ENCODE results near the gene CHTF18. TPM values are rescaled to one million over a fixed set of nuclear protein-coding genes. Genes with fewer than 3 reads are reported as not detected.
"Not testable (repeated sequence)": the region's sequence is repeated elsewhere in the genome, so short reads cannot be mapped to it uniquely, and the experiment has no call there.

CHTF18 gene
- total RNA-seq, 4 donors from 2014 or later = 2.0 to 8.8 (median 3.4) TPM

- TF ChIP-seq EP300 (IDR thresholded peaks at IDR 0.05) (no peak), POLR2AphosphoS5 (IDR thresholded peaks at IDR 0.05) (no peak), POLR2A (IDR thresholded peaks at IDR 0.05; ENCODE audit: low read depth) (no peak)
- TF ChIP-seq, protein P1, sequence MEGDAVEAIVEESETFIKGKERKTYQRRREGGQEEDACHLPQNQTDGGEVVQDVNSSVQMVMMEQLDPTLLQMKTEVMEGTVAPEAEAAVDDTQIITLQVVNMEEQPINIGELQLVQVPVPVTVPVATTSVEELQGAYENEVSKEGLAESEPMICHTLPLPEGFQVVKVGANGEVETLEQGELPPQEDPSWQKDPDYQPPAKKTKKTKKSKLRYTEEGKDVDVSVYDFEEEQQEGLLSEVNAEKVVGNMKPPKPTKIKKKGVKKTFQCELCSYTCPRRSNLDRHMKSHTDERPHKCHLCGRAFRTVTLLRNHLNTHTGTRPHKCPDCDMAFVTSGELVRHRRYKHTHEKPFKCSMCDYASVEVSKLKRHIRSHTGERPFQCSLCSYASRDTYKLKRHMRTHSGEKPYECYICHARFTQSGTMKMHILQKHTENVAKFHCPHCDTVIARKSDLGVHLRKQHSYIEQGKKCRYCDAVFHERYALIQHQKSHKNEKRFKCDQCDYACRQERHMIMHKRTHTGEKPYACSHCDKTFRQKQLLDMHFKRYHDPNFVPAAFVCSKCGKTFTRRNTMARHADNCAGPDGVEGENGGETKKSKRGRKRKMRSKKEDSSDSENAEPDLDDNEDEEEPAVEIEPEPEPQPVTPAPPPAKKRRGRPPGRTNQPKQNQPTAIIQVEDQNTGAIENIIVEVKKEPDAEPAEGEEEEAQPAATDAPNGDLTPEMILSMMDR (IDR thresholded peaks at IDR 0.05) = no peak
- no peak overlapping the region for H3K4me3 ChIP-seq
- H3K9me3 ChIP-seq = no peaks in the 10 kb centered on the region
- peaks cover 3 to 15% (median 4%) of the 10 kb centered on the region in 4 donors for H3K4me1 ChIP-seq
- peaks cover 0 to 100% (median 28%) of the 10 kb centered on the region in 4 donors for H3K27me3 ChIP-seq
- no peak overlapping the region for H3K27ac ChIP-seq (replicated peaks in 1 of 4)
- intact Hi-C loops (cut with DNase I) = no loop called here
- H3K36me3 ChIP-seq = no peaks in the 10 kb centered on the region
- DNase-seq (ENCODE audit: extremely low spot score) = no peak
- WGBS = 68% methylated on average over 2 of the region's 2 CpGs
These were observed 30.2 kb downstream of the CHTF18 start for GRCh38 chr16:818592-818991.

DNA sequence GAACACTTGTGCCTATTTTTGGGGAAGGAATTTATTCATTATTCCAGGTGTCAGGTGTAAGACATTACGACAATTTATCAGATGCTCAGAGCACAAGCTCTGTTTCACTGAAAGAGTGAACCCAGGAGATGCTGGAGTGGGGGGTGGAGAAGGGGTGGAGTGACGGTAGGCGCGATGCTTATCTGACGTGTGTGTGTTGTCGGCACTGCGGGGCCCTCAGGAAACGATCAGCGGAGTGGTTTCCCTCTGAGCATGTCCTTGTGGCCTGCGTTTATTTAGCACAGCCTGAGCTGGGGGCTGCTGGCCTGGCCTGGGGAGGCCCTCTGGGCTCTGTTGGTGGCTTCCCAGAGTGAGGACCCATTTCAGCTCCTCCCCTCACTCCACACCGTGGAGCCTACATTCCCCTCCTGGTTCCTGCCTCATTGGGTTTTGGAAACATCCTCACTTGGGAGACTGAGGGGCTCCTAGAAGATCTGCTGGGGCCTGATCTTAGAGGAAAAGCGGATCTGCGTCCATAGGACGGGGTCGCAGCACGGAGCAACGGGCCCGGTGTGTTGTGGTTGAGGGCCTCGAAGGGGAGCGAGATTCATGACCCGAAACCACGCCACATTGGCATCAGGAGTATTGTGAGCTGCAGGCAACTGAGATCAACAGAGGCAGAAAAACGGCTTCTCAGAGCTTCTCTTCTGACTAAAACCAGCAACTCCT lies 31.1 kb downstream of the CHTF18 start:
- Histone ChIP-seq H3K36me3 (no peaks in the 10 kb centered on the region), H3K4me1 (peaks cover 0 to 10% (median 0%) of the 10 kb centered on the region in 4 donors), H3K9me3 (no peaks in the 10 kb centered on the region), H3K27ac (replicated peaks in 1 of 4) (no peak overlapping the region), H3K27me3 (peaks cover 0 to 100% (median 20%) of the 10 kb centered on the region in 4 donors), H3K4me3 (no peak overlapping the region)
- WGBS = 62% methylated on average over 23 of the region's 23 CpGs
- no peak for TF ChIP-seq EP300 (IDR thresholded peaks at IDR 0.05)
- TF ChIP-seq POLR2A (IDR thresholded peaks at IDR 0.05; ENCODE audit: low read depth) = no peak
- no peak for TF ChIP-seq POLR2AphosphoS5 (IDR thresholded peaks at IDR 0.05)
- TF ChIP-seq, protein P1 (IDR thresholded peaks at IDR 0.05) = no peak
- DNase-seq (ENCODE audit: extremely low spot score) = no peak
- intact Hi-C loops (cut with DNase I) = no loop called here

GRCh38 chr16:820044-820408 lies 31.6 kb downstream of the CHTF18 start:
- intact Hi-C loops (cut with DNase I); H3K9me3 ChIP-seq; H3K4me3 ChIP-seq; DNase-seq (ENCODE audit: extremely low spot score); H3K27ac ChIP-seq (replicated peaks in 1 of 4); H3K36me3 ChIP-seq: not testable (repeated sequence)
- peaks cover 0 to 100% (median 18%) of the 10 kb centered on the region in 4 donors for H3K27me3 ChIP-seq
- peaks cover under 1 to 16% (median 4%) of the 10 kb centered on the region in 4 donors for H3K4me1 ChIP-seq
- WGBS = 64% methylated on average over 10 of the region's 10 CpGs

DNA sequence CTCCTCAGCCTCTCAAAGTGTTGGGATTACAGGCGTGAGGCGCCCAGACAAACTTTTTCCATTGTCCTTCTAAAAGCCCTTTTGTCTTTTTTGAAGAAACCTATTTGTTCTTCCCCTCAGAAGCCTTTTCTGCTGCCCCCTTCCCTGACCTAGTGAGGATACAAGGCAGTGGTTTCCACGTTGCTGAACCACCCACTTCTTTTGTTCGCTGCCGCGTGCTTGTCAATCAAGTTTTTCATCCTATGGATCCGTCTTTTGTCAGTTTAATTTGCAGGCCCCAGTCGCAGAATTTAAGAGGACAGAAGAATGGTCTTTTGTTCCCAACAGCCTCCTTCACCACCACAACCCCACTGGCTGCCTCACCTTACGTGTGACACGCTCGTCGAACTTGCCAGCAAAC lies 32.3 kb downstream of the CHTF18 start:
- Histone ChIP-seq H3K4me1 (peaks cover 3 to 23% (median 11%) of the 10 kb centered on the region in 4 donors), H3K27me3 (peaks cover 0 to 99% (median 15%) of the 10 kb centered on the region in 4 donors), H3K4me3 (no peak overlapping the region), H3K36me3 (no peaks in the 10 kb centered on the region), H3K27ac (replicated peaks in 1 of 4) (no peak overlapping the region), H3K9me3 (no peaks in the 10 kb centered on the region)
- intact Hi-C loops (cut with DNase I) = no loop called here
- 85% methylated on average over 12 of the region's 12 CpGs for WGBS
- DNase-seq (ENCODE audit: extremely low spot score) = no peak
- TF ChIP-seq POLR2A (IDR thresholded peaks at IDR 0.05; ENCODE audit: low read depth) = no peak
- no peak for TF ChIP-seq EP300 (IDR thresholded peaks at IDR 0.05)
- TF ChIP-seq, protein P1 (IDR thresholded peaks at IDR 0.05) = no peak
- TF ChIP-seq POLR2AphosphoS5 (IDR thresholded peaks at IDR 0.05) = no peak

DNA sequence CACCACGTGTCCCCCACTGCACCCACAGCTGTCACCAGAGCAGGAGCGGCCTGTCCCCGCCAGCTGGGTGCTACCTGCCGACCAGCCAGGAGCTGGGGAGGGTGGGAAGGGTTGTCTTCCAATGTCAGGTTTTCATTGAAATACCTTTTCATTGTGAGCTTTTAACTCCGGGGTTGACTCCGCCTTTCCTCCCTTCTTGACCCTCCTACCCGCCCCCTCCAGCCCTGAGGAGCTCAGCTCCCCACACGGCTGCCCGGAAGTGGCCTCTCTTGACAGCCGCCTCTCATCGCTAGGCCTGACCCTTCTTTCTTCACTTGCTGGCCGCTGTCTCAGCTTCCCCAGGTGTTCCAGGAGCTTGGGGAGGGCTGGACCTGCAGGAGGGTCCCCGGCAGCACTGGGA lies 33.3 kb downstream of the CHTF18 start:
- Histone ChIP-seq H3K4me3 (no peak overlapping the region), H3K36me3 (no peaks in the 10 kb centered on the region), H3K9me3 (no peaks in the 10 kb centered on the region), H3K4me1 (peaks cover 3 to 24% (median 12%) of the 10 kb centered on the region in 4 donors), H3K27ac (replicated peaks in 1 of 4) (no peak overlapping the region), H3K27me3 (peaks cover 0 to 95% (median 12%) of the 10 kb centered on the region in 4 donors)
- 69% methylated on average over 12 of the region's 13 CpGs for WGBS
- TF ChIP-seq POLR2AphosphoS5 (IDR thresholded peaks at IDR 0.05) (no peak), POLR2A (IDR thresholded peaks at IDR 0.05; ENCODE audit: low read depth) (no peak), EP300 (IDR thresholded peaks at IDR 0.05) (no peak)
- TF ChIP-seq, protein P1 (IDR thresholded peaks at IDR 0.05) = no peak
- intact Hi-C loops (cut with DNase I) = no loop called here
- no peak for DNase-seq (ENCODE audit: extremely low spot score)
